WTC11 (cell line): ENCODE data around the gene TMEM200B.

Experiments used
- CREB1 ChIP-seq: sonication (generic); formaldehyde crosslinking; IDR thresholded peaks from 2 replicates; pipeline ENCODE4 v1.8.0; 2023; ENCODE audit warnings: mild to moderate bottlenecking, missing genetic modification reagents
- IRF2 ChIP-seq: sonication (generic); formaldehyde crosslinking; IDR thresholded peaks from 2 replicates; pipeline ENCODE4 v1.8.0; 2022; ENCODE audit warnings: low read depth, missing genetic modification reagents, borderline replicate concordance
- TCF7 ChIP-seq: sonication (generic); formaldehyde crosslinking; IDR thresholded peaks from 2 replicates; pipeline ENCODE4 v1.8.0; 2022; ENCODE audit warnings: mild to moderate bottlenecking, low read depth, missing genetic modification reagents, moderate library complexity
- ZNF263 ChIP-seq: sonication (generic); formaldehyde crosslinking; IDR thresholded peaks from 2 replicates; pipeline ENCODE4 v1.8.1; 2022; ENCODE audit warnings: low read depth, mild to moderate bottlenecking, moderate library complexity, missing genetic modification reagents
- TF ChIP-seq, protein P1 (sequence below): fragments of 200-600 bp; IDR thresholded peaks from 2 replicates; pipeline ENCODE4 v1.8.0; 2022; ENCODE audit warnings: antibody characterized with exemption
- TF ChIP-seq, protein P2 (sequence below): sonication (generic); formaldehyde crosslinking; IDR thresholded peaks from 2 replicates; pipeline ENCODE4 v1.8.0; 2022; ENCODE audit warnings: mild to moderate bottlenecking, missing genetic modification reagents

DNA sequence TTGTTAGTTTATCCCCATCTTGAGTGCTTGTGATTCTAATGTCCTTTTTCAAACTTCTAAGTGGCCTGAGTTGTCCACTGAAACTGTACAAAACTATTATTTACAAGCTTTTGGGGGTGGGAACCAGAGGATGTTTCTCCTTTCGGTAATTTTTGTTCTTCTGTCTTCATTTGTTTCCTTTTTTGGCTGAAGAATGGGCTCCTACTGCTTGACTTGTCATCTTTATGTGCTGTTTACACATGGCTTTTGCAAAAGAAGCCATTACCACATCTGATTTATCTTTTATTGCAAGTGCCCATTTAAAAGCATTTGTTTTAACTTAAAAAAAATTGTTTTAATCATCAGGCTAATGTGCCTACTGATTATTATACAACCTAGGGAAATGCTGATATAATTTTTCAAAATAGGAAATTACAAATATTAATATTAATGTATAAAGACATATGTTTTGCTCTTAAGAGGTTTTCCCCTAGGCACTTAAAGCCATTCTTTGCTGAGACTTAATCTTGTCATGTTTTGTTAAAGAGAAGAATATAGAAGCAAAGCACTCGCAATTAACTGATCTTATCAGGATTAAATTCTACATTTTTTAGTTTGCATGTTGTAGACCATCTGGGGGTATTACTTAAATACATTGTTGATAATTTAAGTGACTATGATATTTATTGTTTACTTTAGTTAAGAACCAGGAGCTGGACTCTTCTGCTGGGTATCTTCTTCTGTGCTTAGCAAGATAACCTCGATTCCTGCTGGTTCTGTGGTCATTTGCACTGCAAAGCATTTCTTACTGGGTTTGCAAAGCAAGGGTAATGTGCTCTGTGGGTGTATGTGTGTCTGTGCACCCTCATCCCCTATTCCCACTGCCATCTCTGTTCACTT, 40.1 kb downstream of the TMEM200B start:
- TF ChIP-seq, protein P1, sequence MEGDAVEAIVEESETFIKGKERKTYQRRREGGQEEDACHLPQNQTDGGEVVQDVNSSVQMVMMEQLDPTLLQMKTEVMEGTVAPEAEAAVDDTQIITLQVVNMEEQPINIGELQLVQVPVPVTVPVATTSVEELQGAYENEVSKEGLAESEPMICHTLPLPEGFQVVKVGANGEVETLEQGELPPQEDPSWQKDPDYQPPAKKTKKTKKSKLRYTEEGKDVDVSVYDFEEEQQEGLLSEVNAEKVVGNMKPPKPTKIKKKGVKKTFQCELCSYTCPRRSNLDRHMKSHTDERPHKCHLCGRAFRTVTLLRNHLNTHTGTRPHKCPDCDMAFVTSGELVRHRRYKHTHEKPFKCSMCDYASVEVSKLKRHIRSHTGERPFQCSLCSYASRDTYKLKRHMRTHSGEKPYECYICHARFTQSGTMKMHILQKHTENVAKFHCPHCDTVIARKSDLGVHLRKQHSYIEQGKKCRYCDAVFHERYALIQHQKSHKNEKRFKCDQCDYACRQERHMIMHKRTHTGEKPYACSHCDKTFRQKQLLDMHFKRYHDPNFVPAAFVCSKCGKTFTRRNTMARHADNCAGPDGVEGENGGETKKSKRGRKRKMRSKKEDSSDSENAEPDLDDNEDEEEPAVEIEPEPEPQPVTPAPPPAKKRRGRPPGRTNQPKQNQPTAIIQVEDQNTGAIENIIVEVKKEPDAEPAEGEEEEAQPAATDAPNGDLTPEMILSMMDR: no peak
- TF ChIP-seq CREB1 (CRISPR knock-in tag) (no peak), TCF7 (CRISPR knock-in tag) (no peak), ZNF263 (no peak), IRF2 (no peak)
- TF ChIP-seq, protein P2, sequence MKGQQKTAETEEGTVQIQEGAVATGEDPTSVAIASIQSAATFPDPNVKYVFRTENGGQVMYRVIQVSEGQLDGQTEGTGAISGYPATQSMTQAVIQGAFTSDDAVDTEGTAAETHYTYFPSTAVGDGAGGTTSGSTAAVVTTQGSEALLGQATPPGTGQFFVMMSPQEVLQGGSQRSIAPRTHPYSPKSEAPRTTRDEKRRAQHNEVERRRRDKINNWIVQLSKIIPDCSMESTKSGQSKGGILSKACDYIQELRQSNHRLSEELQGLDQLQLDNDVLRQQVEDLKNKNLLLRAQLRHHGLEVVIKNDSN: no peak
